ENCODE data around the gene GMDS. TPM values are rescaled to one million over a fixed set of nuclear protein-coding genes. Genes with fewer than 3 reads are reported as not detected.

GMDS gene
- total RNA-seq, 4 donors from 2014 or later = 9.5 to 32.8 (median 22.4) TPM

DNA sequence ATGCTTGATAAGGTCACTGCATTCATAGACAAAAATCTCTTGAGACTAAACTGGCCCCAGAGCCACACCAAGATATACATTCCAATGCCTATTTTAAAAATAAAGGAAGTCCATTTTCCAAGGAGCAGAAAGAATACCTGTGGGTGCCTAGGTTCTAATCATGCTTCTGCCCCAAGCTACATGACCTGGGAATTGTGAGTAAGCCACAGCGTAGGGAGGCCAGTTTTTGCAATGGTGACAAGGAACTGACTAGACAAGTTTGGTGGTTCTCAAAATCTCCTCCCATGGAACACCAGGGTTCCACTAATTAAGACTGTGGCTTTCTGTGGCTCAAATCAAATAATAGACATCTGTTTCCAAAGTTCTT lies 83.3 kb downstream of the GMDS start:
- intact Hi-C loops (cut with DNase I) = no loop called here
- Histone ChIP-seq H3K4me3 (replicated peaks in 1 of 3) (no peak overlapping the region), H3K4me1 (peaks cover 0 to 10% of the 10 kb centered on the region in 2 donors), H3K9me3 (no peaks in the 10 kb centered on the region), H3K27me3 (no peaks in the 10 kb centered on the region), H3K36me3 (no peaks in the 10 kb centered on the region), H3K27ac (no peak overlapping the region)
- DNase-seq = no peak
- 75 to 93% methylated on average over 1 of the region's 1 CpG for WGBS, 2 donors
- TF ChIP-seq POLR2A (IDR thresholded peaks at IDR 0.05) (no peak), CTCF (IDR thresholded peaks at IDR 0.05) (no peak)

DNA sequence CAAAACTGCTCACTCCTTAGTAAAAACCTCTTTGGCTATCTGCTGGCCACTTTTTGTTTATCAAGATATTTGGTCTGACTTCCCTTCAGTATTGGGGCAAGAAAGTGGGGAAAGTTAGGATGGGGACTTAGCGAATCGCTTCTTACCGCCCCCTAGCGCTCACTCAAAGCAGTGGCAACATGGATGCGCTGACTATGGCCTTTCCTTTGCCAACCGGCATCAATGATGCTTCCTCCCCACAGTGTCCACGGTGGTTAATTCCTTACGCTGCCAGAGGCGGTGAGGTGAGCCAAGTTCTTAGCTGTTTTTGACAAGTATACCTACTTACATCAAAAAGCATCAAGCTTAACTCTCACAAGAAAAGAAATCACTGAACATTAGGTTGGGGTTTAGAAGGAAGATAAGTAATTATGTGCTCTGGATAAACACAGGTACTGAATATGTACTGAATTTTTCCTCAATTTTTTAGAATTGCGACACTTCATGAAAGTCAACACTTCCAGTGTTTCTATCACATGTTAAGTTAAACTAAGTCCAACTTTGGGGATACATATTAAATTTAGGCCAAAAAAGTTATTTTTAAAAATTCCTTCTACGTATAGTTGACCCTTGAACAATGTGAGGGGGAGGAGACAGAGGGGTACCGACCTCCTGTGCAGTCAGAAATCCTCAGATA lies 86.7 kb downstream of the GMDS start:
- no peak overlapping the region for H3K27ac ChIP-seq
- peak in 5 of 6 experiments; percentile 17 to 60 (median 38) for TF ChIP-seq CTCF (IDR thresholded peaks at IDR 0.05)
- no peak for TF ChIP-seq POLR2A (IDR thresholded peaks at IDR 0.05)
- H3K4me1 ChIP-seq = peaks cover 0 to 10% of the 10 kb centered on the region in 2 donors
- H3K36me3 ChIP-seq = no peaks in the 10 kb centered on the region
- no peaks in the 10 kb centered on the region for H3K27me3 ChIP-seq
- peak; percentile 20 to 48 for DNase-seq
- intact Hi-C loops (cut with DNase I) = no loop called here
- 54 to 58% methylated on average over 12 of the region's 12 CpGs for WGBS, 2 donors
- no peaks in the 10 kb centered on the region for H3K9me3 ChIP-seq
- H3K4me3 ChIP-seq (replicated peaks in 1 of 3) = no peak overlapping the region

DNA sequence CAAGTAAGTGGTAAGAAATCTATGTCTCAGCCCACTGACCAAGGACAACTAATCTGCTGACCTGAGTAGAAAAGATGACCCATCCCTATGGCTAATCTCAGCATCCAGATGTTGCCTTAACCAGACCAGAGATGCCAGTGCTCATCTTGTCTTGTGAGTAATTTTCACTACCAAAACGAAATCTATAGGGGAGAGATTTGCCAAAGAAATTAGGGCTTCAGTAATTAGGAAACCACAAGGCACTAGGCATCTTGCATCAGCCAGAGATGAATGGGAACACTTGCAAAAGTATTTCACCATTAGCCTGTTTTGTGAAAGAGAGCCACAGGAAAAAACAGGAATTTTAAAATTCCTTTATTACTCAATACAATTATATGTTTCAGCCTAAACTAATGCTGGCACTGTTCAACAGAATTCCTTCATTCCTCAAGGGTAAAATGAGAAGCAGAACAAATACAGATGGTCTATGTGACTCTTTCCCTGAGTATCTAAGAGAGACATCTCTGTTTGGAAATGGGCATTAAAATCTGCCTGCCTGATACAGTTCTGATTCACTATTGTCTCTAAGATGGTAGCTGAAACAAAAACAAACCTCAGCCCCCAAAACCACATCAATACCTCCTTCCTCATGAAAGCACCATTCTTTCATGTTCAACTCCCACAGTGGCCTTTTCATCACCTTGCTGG lies 87.8 kb downstream of the GMDS start:
- intact Hi-C loops (cut with DNase I) = no loop called here
- TF ChIP-seq CTCF (IDR thresholded peaks at IDR 0.05) (no peak), POLR2A (IDR thresholded peaks at IDR 0.05) (no peak)
- no peaks in the 10 kb centered on the region for H3K9me3 ChIP-seq
- no peaks in the 10 kb centered on the region for H3K27me3 ChIP-seq
- DNase-seq = no peak
- 73 to 83% methylated on average over 1 of the region's 1 CpG for WGBS, 2 donors
- H3K4me1 ChIP-seq = peaks cover 0 to 10% of the 10 kb centered on the region in 2 donors
- no peak overlapping the region for H3K4me3 ChIP-seq (replicated peaks in 1 of 3)
- no peaks in the 10 kb centered on the region for H3K36me3 ChIP-seq
- H3K27ac ChIP-seq = no peak overlapping the region

DNA sequence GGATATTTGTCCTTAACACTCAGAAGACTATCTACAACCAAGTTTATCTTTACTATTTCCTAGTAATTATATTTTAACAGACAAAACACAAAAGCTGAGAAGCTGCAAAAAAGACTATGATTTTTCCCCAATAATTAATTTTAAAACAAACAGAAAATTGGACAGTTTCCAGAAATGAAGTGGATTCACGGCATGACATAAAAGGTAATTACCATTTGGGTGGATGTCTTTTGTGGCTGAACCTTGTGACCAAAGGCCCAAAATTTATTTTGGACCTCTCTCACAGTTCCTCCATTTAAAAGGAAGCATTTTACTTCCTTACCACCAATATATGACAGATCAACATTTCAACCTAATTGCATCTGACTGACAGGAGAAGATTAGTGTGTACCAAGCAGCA lies 90.2 kb downstream of the GMDS start:
- no peak for DNase-seq
- 70 to 84% methylated on average over 1 of the region's 1 CpG for WGBS, 2 donors
- H3K27me3 ChIP-seq = no peaks in the 10 kb centered on the region
- intact Hi-C loops (cut with DNase I) = no loop called here
- no peak overlapping the region for H3K4me3 ChIP-seq (replicated peaks in 1 of 3)
- H3K4me1 ChIP-seq = no peaks in the 10 kb centered on the region
- TF ChIP-seq CTCF (IDR thresholded peaks at IDR 0.05) = no peak
- no peak for TF ChIP-seq POLR2A (IDR thresholded peaks at IDR 0.05)
- no peaks in the 10 kb centered on the region for H3K9me3 ChIP-seq
- no peaks in the 10 kb centered on the region for H3K36me3 ChIP-seq
- H3K27ac ChIP-seq = no peak overlapping the region

- TF ChIP-seq POLR2A (IDR thresholded peaks at IDR 0.05) = no peak
- TF ChIP-seq CTCF (IDR thresholded peaks at IDR 0.05) = no peak
- Histone ChIP-seq H3K4me3 (replicated peaks in 1 of 3) (no peak overlapping the region), H3K4me1 (no peaks in the 10 kb centered on the region), H3K27ac (no peak overlapping the region), H3K27me3 (no peaks in the 10 kb centered on the region), H3K9me3 (no peaks in the 10 kb centered on the region), H3K36me3 (no peaks in the 10 kb centered on the region)
- WGBS, 2 donors = 91 to 93% methylated on average over 9 of the region's 9 CpGs
- DNase-seq = no peak
- intact Hi-C loops (cut with DNase I) = no loop called here
Observed at GRCh38 chr6:2149361-2150006, 95.9 kb downstream of the GMDS start.
